Mammary epithelial cell (primary cell): ENCODE data around the gene TMC5.

ENCODE experiments used
- CTCF ChIP-seq, 2 donors: IDR thresholded peaks in 1 of 2; conservative IDR thresholded peaks in 1 of 2; 2 replicates each; pipeline ENCODE4 v1.5.1; 2011 to 2012; ENCODE audit warnings: inconsistent platforms in 2 of 2, low read length in 2 of 2, mild to moderate bottlenecking in 2 of 2, control low read depth in 1 of 2, low read depth in 1 of 2; ENCODE audit not compliant: insufficient read depth in 1 of 2; ENCODE audit errors: extremely low read depth in 1 of 2
- EZH2 ChIP-seq: IDR thresholded peaks from 2 replicates; pipeline ENCODE4 v1.6.1; 2012; ENCODE audit warnings: low read length, inconsistent platforms, borderline replicate concordance

- TF ChIP-seq CTCF (conservative IDR thresholded peaks at IDR 0.05 in 1 of 2, IDR thresholded peaks at IDR 0.05 in 1 of 2; ENCODE audit: extremely low read depth in 1 of 2, insufficient read depth in 1 of 2, low read depth in 1 of 2, low read length in 2 of 2) (no peak), EZH2 (no peak)
Observed at GRCh38 chr16:19482291-19482690, 64.6 kb downstream of the TMC5 start.
